ENCODE data around the gene MRPL12.
A peak's percentile ranks its signal among the peaks of the same experiment; 100 is the strongest.

MRPL12 gene

GRCh38 chr17:81711814-81712467 is 8.8 kb downstream of the MRPL12 start, which contains the start of gene SLC25A10:
Gene SLC25A10, plus strand, starts transcription at chr17:81712284. Its CDS starts 143 bp downstream, at chr17:81712427.
- no peak for TF ChIP-seq CTCF (conservative IDR thresholded peaks at IDR 0.05)
- no peak; the same call in 1 of the 2 replicates for TF ChIP-seq ZFX (IDR thresholded peaks at IDR 0.05)

GRCh38 chr17:81712468-81713003 is 9.4 kb downstream of the MRPL12 start:
- TF ChIP-seq CTCF (conservative IDR thresholded peaks at IDR 0.05) (no peak; the same call in 1 of the 2 replicates), ZFX (IDR thresholded peaks at IDR 0.05) (peak; percentile 82)
- peak overlapping the region; percentile 98 for H3K27ac ChIP-seq

More at GRCh38 chr17:81711814-81712467, 8.8 kb downstream of the MRPL12 start, which contains the start of gene SLC25A10:
- peak within 1 kb of the TSS; percentile 98 for H3K27ac ChIP-seq

GRCh38 chr17:81713004-81713555 is 9.9 kb downstream of the MRPL12 start:
- H3K27ac ChIP-seq: peak overlapping the region; percentile 98
- TF ChIP-seq ZFX (IDR thresholded peaks at IDR 0.05) (no peak), CTCF (conservative IDR thresholded peaks at IDR 0.05) (no peak)

GRCh38 chr17:81713556-81714411 is 10.6 kb downstream of the MRPL12 start:
- TF ChIP-seq ZFX (IDR thresholded peaks at IDR 0.05): no peak
- TF ChIP-seq CTCF (conservative IDR thresholded peaks at IDR 0.05): no peak
- H3K27ac ChIP-seq: peak overlapping the region; percentile 98

GRCh38 chr17:81714412-81715106 is 11.4 kb downstream of the MRPL12 start:
- no peak for TF ChIP-seq ZFX (IDR thresholded peaks at IDR 0.05)
- TF ChIP-seq CTCF (conservative IDR thresholded peaks at IDR 0.05): no peak
- H3K27ac ChIP-seq: peak overlapping the region; percentile 98

GRCh38 chr17:81715107-81715871 is 12.1 kb downstream of the MRPL12 start:
- TF ChIP-seq ZFX (IDR thresholded peaks at IDR 0.05): no peak
- no peak for TF ChIP-seq CTCF (conservative IDR thresholded peaks at IDR 0.05)
- H3K27ac ChIP-seq: peak overlapping the region; percentile 98

Data from C4-2B (cell line).